GM23338 (cell line): Measurements from ENCODE around the gene SYT15.

ENCODE experiments used
- CREB1 ChIP-seq: fragments of 250-450 bp; sonication (Bioruptor Pico); IDR thresholded peaks from 2 replicates; pipeline ENCODE4 v1.5.0; 2020; ENCODE audit warnings: low read depth, mild to moderate bottlenecking, moderate library complexity
- CTCF ChIP-seq, 2 experiments: fragments of 200-600 bp in 1 of 2; sonication (generic) in 1 of 2; conservative IDR thresholded peaks; 2 replicates each; pipeline versions ENCODE4 v1.5.1 to v1.6.1; 2016 to 2017; ENCODE audit warnings: antibody characterized with exemption in 2 of 2, low read depth in 2 of 2, mild to moderate bottlenecking in 2 of 2, moderate library complexity in 1 of 2
- ETS1 ChIP-seq: IDR thresholded peaks from 2 replicates; pipeline ENCODE4 v1.6.1; 2016; ENCODE audit warnings: antibody characterized with exemption
- EZH2 ChIP-seq: fragments of 200-600 bp; sonication (generic); IDR thresholded peaks from one replicate; pipeline ENCODE4 v1.8.0; 2017; ENCODE audit warnings: antibody characterized with exemption, mild to moderate bottlenecking, low read depth; ENCODE audit not compliant: unreplicated experiment
- EZH2phosphoT487 ChIP-seq: fragments of 200-600 bp; sonication (generic); IDR thresholded peaks from one replicate; pipeline ENCODE4 v1.8.1; 2018; ENCODE audit warnings: antibody characterized with exemption; ENCODE audit not compliant: unreplicated experiment
- JUNB ChIP-seq: IDR thresholded peaks from one replicate; pipeline ENCODE4 v1.6.1; 2016; ENCODE audit warnings: antibody characterized with exemption; ENCODE audit not compliant: unreplicated experiment
- NANOG ChIP-seq: IDR thresholded peaks from 2 replicates; pipeline ENCODE4 v1.6.1; 2016; ENCODE audit warnings: antibody characterized with exemption, borderline replicate concordance
- POLR2AphosphoS5 ChIP-seq: IDR thresholded peaks from 2 replicates; pipeline ENCODE4 v1.6.1; 2016; ENCODE audit warnings: antibody characterized with exemption, low read depth
- REST ChIP-seq: IDR thresholded peaks from one replicate; pipeline ENCODE4 v1.6.1; 2018; ENCODE audit warnings: antibody characterized with exemption; ENCODE audit not compliant: unreplicated experiment
- STAT1 ChIP-seq: IDR thresholded peaks from one replicate; pipeline ENCODE4 v1.6.1; 2016; ENCODE audit warnings: antibody characterized with exemption; ENCODE audit not compliant: unreplicated experiment
- ZNF114 ChIP-seq: fragments of 250-450 bp; sonication (Bioruptor Pico); IDR thresholded peaks from 2 replicates; pipeline ENCODE4 v1.5.0; 2020; ENCODE audit warnings: mild to moderate bottlenecking, moderate library complexity
- ZNF331 ChIP-seq: fragments of 250-450 bp; sonication (Bioruptor Pico); IDR thresholded peaks from 2 replicates; pipeline ENCODE4 v1.5.0; 2020; ENCODE audit warnings: low read depth, mild to moderate bottlenecking, moderate library complexity
- ZNF462 ChIP-seq: fragments of 250-450 bp; sonication (Bioruptor Pico); IDR thresholded peaks from 2 replicates; pipeline ENCODE4 v1.5.0; 2020; ENCODE audit warnings: mild to moderate bottlenecking, moderate library complexity

GRCh38 chr10:46545861-46546590 is 32.9 kb upstream of the SYT15 start:
- TF ChIP-seq CTCF (conservative IDR thresholded peaks at IDR 0.05; ENCODE audit: low read depth in 2 of 2) (no peak), ETS1 (no peak), POLR2AphosphoS5 (no peak), EZH2phosphoT487 (no peak), CREB1 (CRISPR knock-in tag) (no peak), REST (no peak), ZNF462 (CRISPR knock-in tag) (no peak), EZH2 (no peak), JUNB (no peak), NANOG (no peak), STAT1 (no peak), ZNF114 (CRISPR knock-in tag) (no peak), ZNF331 (CRISPR knock-in tag) (no peak)
